ENCODE results near the gene CD8A. TPM values are rescaled to one million over a fixed set of nuclear protein-coding genes. Genes with fewer than 3 reads are reported as not detected.

Gene CD8A
- total RNA-seq, 1 donor from 2014 or later = 0.14 TPM

GRCh38 chr2:86782748-86783147 is 8.0 kb downstream of the CD8A start:
- FAIRE-seq (no peak), DNase-seq (ENCODE audit: low read depth) (no peak)
- H4K20me1 ChIP-seq (ENCODE audit: insufficient read depth, low read length) = no peaks in the 10 kb centered on the region
- H3K79me2 ChIP-seq (ENCODE audit: insufficient read depth, low read length) = no peaks in the 10 kb centered on the region
- H3K27me3 Mint-ChIP-seq (ENCODE audit: low read depth, unreplicated experiment) = peaks cover 18% of the 10 kb centered on the region
- peaks cover 9% of the 10 kb centered on the region for H3K27me3 ChIP-seq (ENCODE audit: insufficient read depth, low read length)
- no peak overlapping the region for H3K4me3 Mint-ChIP-seq (ENCODE audit: unreplicated experiment)
- no peaks in the 10 kb centered on the region for H3K9me3 ChIP-seq (ENCODE audit: insufficient read depth, low read depth, low read length)
- no peak overlapping the region for H3K4me2 ChIP-seq (ENCODE audit: low read length)
- no peak overlapping the region for H2AFZ ChIP-seq (ENCODE audit: low read depth, low read length)
- no peaks in the 10 kb centered on the region for H3K9me3 Mint-ChIP-seq (ENCODE audit: unreplicated experiment)
- H3K27ac Mint-ChIP-seq (ENCODE audit: unreplicated experiment) = no peak overlapping the region
- H3K36me3 ChIP-seq (ENCODE audit: insufficient read depth, low read length) = no peaks in the 10 kb centered on the region
- H3K4me3 ChIP-seq (ENCODE audit: insufficient read depth, low read depth, low read length) = no peak overlapping the region
- H3K4me1 ChIP-seq (ENCODE audit: insufficient read depth, low read length) = no peaks in the 10 kb centered on the region
- H3K4me1 Mint-ChIP-seq (ENCODE audit: low read depth, unreplicated experiment) = no peaks in the 10 kb centered on the region
- H3K27ac ChIP-seq (ENCODE audit: low read depth, low read length) = no peak overlapping the region
- no peak overlapping the region for H3K9ac ChIP-seq (ENCODE audit: low read length)
- TF ChIP-seq EZH2 (IDR thresholded peaks at IDR 0.05; ENCODE audit: insufficient read depth, low read length) = no peak
- TF ChIP-seq, protein P1, sequence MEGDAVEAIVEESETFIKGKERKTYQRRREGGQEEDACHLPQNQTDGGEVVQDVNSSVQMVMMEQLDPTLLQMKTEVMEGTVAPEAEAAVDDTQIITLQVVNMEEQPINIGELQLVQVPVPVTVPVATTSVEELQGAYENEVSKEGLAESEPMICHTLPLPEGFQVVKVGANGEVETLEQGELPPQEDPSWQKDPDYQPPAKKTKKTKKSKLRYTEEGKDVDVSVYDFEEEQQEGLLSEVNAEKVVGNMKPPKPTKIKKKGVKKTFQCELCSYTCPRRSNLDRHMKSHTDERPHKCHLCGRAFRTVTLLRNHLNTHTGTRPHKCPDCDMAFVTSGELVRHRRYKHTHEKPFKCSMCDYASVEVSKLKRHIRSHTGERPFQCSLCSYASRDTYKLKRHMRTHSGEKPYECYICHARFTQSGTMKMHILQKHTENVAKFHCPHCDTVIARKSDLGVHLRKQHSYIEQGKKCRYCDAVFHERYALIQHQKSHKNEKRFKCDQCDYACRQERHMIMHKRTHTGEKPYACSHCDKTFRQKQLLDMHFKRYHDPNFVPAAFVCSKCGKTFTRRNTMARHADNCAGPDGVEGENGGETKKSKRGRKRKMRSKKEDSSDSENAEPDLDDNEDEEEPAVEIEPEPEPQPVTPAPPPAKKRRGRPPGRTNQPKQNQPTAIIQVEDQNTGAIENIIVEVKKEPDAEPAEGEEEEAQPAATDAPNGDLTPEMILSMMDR (IDR thresholded peaks at IDR 0.05; ENCODE audit: insufficient read depth, low read depth, low read length) = no peak
- H3K36me3 Mint-ChIP-seq (ENCODE audit: low read depth, unreplicated experiment) = no peaks in the 10 kb centered on the region

- no peak for FAIRE-seq
- no peaks in the 10 kb centered on the region for H3K36me3 Mint-ChIP-seq (ENCODE audit: low read depth, unreplicated experiment)
- Histone ChIP-seq H3K79me2 (ENCODE audit: insufficient read depth, low read length) (no peaks in the 10 kb centered on the region), H3K9ac (ENCODE audit: low read length) (no peak overlapping the region), H4K20me1 (ENCODE audit: insufficient read depth, low read length) (no peaks in the 10 kb centered on the region), H3K4me1 (ENCODE audit: insufficient read depth, low read length) (no peaks in the 10 kb centered on the region), H2AFZ (ENCODE audit: low read depth, low read length) (no peak overlapping the region), H3K9me3 (ENCODE audit: insufficient read depth, low read depth, low read length) (no peaks in the 10 kb centered on the region), H3K4me3 (ENCODE audit: insufficient read depth, low read depth, low read length) (no peak overlapping the region), H3K27me3 (ENCODE audit: insufficient read depth, low read length) (peaks cover 2% of the 10 kb centered on the region), H3K36me3 (ENCODE audit: insufficient read depth, low read length) (no peaks in the 10 kb centered on the region), H3K4me2 (ENCODE audit: low read length) (no peak overlapping the region), H3K27ac (ENCODE audit: low read depth, low read length) (no peak overlapping the region)
- no peak overlapping the region for H3K4me3 Mint-ChIP-seq (ENCODE audit: unreplicated experiment)
- no peak overlapping the region for H3K27ac Mint-ChIP-seq (ENCODE audit: unreplicated experiment)
- DNase-seq (ENCODE audit: low read depth) = no peak
- no peaks in the 10 kb centered on the region for H3K4me1 Mint-ChIP-seq (ENCODE audit: low read depth, unreplicated experiment)
- no peak for TF ChIP-seq EZH2 (IDR thresholded peaks at IDR 0.05; ENCODE audit: insufficient read depth, low read length)
- TF ChIP-seq, protein P1 (IDR thresholded peaks at IDR 0.05; ENCODE audit: insufficient read depth, low read depth, low read length) = no peak
- H3K27me3 Mint-ChIP-seq (ENCODE audit: low read depth, unreplicated experiment) = peaks cover 10% of the 10 kb centered on the region
- H3K9me3 Mint-ChIP-seq (ENCODE audit: unreplicated experiment) = no peaks in the 10 kb centered on the region
These were observed 9.3 kb downstream of the CD8A start for GRCh38 chr2:86781363-86781762.

- TF ChIP-seq, protein P1 (IDR thresholded peaks at IDR 0.05; ENCODE audit: insufficient read depth, low read depth, low read length) = no peak
- no peak for TF ChIP-seq EZH2 (IDR thresholded peaks at IDR 0.05; ENCODE audit: insufficient read depth, low read length)
- Mint-ChIP-seq H3K27me3 (ENCODE audit: low read depth, unreplicated experiment) (peaks cover 3% of the 10 kb centered on the region), H3K9me3 (ENCODE audit: unreplicated experiment) (no peaks in the 10 kb centered on the region), H3K4me1 (ENCODE audit: low read depth, unreplicated experiment) (no peaks in the 10 kb centered on the region), H3K36me3 (ENCODE audit: low read depth, unreplicated experiment) (peaks cover 4% of the 10 kb centered on the region), H3K4me3 (ENCODE audit: unreplicated experiment) (no peak overlapping the region), H3K27ac (ENCODE audit: unreplicated experiment) (no peak overlapping the region)
- Histone ChIP-seq H3K9me3 (ENCODE audit: insufficient read depth, low read depth, low read length) (no peaks in the 10 kb centered on the region), H3K4me1 (ENCODE audit: insufficient read depth, low read length) (no peaks in the 10 kb centered on the region), H2AFZ (ENCODE audit: low read depth, low read length) (no peak overlapping the region), H4K20me1 (ENCODE audit: insufficient read depth, low read length) (no peaks in the 10 kb centered on the region), H3K4me2 (ENCODE audit: low read length) (no peak overlapping the region), H3K9ac (ENCODE audit: low read length) (no peak overlapping the region), H3K4me3 (ENCODE audit: insufficient read depth, low read depth, low read length) (no peak overlapping the region), H3K27me3 (ENCODE audit: insufficient read depth, low read length) (peaks cover 2% of the 10 kb centered on the region), H3K36me3 (ENCODE audit: insufficient read depth, low read length) (no peaks in the 10 kb centered on the region), H3K27ac (ENCODE audit: low read depth, low read length) (no peak overlapping the region), H3K79me2 (ENCODE audit: insufficient read depth, low read length) (no peaks in the 10 kb centered on the region)
- DNase-seq (ENCODE audit: low read depth) (no peak), FAIRE-seq (no peak)
These were observed 10.7 kb downstream of the CD8A start for GRCh38 chr2:86779971-86780370.

Data from astrocyte (in vitro differentiated cells and primary cell).